ENCODE results near the gene SUCO.

- TF ChIP-seq CTCF (IDR thresholded peaks at IDR 0.05), result no peak
- no peak for TF ChIP-seq POLR2A (IDR thresholded peaks at IDR 0.05)
These were observed 46.0 kb upstream of the SUCO start for GRCh38 chr1:172486805-172487454.

All from uterus (tissue), 2 donors.